ENCODE measurements around the gene FAM53B.

FAM53B gene

DNA sequence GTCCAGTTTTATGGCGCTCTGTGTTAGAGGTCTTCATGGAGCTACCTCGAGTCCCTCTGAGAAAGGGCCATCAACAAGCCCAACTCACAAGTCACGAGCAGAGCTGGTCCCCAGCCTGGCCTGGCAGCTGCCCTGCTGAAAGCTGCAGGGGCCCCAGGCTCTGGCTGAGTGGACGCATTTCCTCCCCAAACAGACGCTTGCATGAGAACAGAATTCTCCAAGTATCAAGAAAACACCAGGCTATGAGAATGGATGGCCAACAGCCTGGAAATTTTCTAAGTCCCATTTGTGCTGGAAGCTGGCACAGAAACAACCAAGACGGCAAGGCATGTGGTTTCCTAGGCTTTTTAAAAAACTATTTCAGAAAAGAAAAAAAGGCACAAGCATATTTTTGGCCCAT is 114.8 kb downstream of the FAM53B start:
- peak; percentile 90 for DNase-seq (ENCODE audit: low spot score)

DNA sequence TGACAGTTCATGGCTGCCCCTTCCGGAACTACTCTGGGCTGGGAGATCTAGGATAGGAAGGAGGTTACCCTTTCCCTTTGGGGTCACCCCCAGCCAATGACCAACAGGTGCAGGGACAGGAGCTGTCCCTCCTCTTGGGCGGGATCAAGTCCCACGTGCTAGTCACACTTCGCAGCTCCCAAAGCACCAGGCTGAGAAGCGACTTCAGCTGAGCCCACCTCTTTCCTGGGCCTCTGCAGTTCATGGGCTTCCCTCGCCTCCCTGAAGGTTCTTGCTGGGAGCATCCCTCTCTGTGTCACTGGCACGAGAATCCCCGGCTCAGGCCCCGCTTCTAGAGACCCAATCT is 115.5 kb downstream of the FAM53B start:
- no peak for DNase-seq (ENCODE audit: low spot score)

DNA sequence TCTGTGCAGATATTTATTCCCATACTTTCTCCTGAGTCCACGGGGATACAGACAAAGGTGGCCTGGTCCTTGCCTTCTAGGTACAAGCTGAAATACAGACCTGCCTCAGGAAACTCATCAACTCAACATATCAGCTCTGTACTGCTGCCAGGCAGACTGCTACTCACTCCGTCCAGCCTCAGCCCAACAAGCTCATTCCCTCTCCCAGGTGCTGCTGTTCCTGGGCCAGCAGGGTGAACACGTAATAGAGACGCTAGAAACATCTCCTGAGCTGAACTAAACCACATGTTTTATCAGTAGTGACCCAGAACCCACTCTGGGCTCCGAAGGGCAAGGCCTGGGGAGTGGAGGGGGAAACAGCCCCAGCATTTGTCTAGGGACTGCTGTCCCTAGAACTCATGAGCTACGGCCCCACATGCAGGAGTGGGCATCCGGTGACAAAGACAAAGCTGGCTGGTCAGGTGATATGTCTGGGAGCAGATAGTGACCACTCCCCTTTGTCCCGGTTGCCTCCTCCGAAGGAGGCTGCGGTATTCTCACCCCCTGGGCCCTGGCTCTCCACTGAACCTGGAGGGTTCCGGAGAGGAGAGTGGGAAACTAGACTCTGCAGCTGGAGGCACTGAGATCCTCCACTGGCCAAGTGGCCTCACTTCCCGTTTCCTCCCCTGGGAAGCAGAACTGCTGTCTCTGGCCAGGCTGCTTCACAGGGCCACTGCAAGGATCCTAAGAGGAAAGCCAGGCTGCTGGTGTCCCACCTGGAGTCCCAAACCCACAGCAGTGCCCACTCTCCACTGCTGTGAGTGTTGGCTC is 116.1 kb downstream of the FAM53B start:
- DNase-seq (ENCODE audit: low spot score), result no peak

DNA sequence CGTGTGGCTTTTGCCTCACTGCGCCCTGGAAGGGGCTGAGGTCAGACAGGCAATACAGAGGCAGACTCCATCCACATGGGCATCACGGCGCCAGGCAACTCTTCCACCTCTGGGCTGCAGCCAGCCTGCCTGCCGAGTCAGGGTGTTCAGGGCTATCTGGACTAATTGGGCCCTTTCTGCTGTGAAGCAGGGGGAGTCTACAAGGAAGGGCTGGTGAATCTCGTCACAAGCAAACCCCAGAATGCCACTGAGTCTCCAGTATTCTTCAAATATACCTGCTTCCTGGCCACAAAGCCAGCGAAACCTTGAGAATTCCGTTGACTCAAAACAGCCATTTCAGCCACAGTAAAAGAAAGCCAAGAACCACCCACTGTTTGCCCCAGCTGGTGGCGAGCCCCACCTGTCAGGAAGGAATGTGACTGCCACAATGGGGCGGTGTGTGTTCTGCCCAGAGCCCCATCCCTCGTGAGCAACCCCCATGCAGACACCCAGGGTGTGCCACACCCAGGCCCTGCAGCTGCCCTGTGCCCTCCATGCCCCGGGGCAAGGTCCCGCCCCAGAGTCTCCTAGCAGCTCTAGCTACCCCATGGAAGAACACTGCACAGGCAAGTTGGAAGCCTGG is 117.3 kb downstream of the FAM53B start:
- no peak for DNase-seq (ENCODE audit: low spot score)

DNA sequence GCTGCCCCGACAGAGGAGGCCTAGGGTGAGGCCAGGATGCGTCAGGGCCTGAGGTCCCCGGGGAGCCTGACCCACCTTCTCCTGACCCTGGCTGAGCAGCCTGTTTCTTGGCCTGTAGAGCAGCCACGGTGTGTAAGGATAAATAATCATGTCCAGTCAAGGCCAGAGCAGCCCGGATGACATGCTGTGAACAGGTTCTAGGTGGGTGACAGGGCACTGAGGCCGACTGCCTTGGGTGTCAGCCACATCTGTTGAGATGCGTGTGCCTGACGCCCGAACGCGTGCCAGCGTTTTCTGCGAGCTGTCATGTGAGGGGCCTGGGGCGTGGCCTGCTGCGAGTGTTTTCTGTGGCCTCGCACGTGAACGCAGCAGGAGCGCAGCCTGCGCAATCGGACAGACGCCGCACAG is 118.3 kb downstream of the FAM53B start:
- no peak for DNase-seq (ENCODE audit: low spot score)

DNA sequence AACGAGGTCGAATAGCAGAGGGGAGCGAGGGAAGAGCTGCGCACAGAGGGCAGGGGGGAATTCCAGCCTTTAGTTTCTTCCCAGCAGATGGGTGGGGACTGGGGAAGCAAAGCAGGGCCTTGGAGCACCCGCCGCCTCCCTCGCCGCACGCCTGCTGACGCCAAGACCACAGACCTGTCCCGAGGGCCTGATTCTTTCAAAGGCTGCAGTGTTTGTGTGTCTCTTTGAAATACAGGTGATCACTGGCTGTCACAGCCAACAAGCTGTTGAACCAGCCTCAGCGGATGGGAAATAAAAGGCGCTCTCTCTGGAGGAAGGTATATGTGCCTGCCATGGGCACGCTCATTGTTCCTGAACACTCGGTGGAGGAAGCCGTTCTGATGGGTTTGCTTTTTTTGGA is 119.3 kb downstream of the FAM53B start:
- DNase-seq (ENCODE audit: low spot score), result no peak

DNA sequence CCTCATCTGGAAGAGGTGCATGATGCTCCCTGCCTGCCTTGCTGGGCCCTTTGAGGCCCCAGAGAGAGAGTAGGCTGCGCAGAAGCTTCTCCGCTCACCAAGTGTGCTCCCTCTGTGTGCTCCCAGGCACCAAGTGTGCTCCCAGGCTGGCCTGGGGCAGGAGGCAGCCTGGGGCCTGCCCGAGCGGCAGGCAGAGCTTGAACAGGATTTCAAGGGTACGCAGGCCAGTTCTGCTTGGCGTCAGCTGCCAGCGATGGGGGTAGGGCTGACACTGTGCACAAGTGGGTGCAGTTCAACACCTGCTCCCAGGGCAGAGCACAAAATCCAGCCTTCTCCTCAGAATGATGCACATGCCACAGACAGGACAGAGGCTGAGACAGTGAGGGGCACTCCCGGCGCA is 119.7 kb downstream of the FAM53B start:
- DNase-seq (ENCODE audit: low spot score), result no peak

DNA sequence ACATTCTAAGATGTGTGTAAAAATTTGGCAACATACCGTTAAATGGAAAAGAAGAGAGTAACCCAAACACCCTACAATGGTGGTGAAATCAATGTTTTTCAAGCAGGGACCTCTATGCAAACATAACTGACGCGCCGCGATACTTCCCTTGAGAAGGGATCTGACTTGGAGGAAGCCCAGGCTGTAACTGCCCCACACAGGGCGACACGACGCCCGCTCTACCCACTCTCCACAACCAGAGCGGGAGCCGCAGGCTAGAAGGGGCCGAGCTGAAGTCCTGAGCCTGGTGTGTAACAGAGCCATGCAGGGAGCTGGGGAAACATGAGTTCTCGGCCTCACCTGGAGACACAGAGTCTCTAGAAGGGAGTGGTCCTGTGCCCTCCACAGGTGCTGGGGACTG is 120.2 kb downstream of the FAM53B start:
- no peak for DNase-seq (ENCODE audit: low spot score)

DNA sequence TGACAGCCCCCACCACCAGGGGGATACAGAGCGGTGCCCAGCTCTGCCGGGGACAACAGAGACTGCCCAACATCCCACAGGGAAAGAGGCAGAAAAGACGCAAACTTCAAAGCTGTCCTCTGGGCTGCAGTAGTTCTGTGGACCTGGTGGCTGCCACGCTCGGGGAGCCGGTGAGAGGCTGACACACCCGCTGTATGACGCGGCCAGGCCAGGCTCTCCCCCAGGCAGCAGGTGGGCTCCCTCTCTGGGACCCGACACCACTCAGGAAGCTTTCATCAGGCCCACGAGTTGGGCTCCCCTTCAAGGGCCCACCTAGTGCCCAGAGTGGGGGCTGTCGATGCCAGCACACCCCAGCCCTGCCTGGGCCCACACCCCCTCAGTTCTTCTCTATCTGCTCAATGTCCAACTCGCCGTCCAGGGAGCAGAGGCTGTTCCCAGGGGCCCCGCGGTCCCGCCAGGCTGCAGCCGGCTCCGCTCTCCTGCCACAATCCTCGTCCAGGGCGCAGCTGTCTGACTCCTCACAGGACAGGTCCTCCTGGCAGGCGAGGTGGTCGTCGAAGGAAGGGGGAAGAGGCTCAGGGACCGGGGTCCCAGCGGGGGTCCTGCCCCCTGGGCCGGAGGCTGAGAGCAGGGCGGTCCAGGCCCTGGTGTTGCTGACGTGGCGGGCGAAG is 121.2 kb downstream of the FAM53B start:
- no peak for DNase-seq (ENCODE audit: low spot score)

DNA sequence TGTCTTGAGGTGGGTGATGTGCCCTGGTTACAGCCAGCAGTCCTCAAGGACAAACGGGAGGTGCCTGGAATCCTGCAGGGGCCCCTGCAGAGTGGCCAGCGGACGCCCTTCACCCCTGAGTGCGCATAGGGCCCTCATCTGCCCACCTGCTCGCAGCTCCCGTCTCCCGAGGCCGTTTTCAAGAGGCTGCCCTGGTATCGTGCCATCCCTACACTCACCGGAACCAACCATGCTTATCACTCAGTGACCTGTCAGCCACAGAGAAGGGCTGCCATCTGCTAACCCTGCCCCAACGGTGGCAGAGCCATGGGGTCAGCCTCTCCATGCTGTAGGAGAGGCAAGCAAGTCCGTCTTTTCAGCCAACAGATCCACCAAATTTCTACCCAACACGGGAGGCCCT is 122.0 kb downstream of the FAM53B start:
- DNase-seq (ENCODE audit: low spot score), result no peak

DNA sequence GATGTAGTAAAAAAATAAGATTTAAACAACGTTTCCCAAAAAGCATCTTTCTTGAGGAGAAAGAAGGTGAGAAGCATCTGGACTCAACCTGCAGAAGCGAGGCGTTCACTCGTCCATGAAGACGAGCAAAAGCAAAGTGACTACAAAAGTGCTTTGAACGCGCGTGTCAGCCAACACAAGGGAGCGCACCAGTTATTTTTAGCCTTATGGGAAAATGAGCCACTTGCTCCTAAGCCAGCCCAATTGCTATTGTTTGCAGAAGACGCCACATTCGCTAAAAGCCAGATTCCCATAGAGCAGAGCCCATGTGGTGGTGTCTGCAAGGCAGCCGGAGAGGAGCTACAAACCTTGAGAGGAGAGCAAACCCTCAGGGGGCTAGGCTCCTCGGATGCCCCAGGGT is 122.5 kb downstream of the FAM53B start:
- peak; percentile 88 for DNase-seq (ENCODE audit: low spot score)

DNA sequence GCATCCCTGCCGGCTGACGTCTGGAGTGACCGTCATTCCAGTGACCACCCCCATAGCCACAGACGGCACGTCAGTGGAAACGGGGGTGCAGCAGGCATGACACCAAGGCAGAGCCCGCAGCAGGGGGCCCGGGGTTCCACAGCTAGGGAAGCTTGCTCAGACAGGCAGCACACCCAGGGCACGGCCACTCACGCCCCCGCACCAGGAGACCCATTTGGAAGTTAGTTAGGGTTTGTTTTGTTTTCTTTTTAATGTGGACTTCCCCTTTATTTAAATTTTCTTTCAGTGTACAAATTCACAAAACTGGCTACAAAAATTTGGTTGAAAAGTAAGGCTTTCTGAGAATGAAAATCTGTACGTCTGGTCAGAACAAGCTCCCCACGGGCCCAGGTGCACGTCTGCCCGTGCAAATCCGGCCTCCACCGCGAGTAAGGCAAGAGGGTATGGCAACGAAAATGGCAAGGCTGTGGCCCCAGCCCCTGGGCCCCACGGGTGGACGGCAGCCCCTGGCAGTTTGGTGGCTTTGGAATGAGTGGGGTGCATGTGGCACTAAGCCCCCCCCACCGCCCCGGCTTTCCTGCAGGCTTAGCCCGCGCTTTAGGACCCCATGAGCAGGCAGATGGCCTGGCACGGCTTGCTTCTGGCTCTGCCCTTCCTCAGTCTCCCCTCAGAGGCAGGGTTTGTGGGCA is 124.2 kb downstream of the FAM53B start:
- DNase-seq (ENCODE audit: low spot score), result no peak

DNA sequence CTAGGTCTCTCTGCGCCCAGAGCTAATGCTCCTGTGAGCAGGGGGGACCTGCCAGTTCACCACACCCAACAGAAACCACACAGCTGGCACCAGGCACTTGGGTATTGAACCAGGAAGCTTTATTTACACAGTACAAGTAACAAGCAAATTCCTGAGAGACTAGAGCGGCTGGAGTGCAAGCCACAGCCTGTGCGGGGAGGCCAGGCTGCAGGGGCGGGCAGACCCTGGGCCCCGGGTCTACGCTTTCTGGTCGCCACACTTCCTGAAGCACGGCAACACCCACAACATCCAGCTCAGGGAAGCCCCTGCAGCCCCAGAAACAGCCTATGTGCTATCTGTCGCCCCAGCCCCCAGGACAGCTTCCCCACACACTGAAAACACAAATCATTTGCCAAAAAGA is 125.0 kb downstream of the FAM53B start:
- DNase-seq (ENCODE audit: low spot score), result no peak

DNA sequence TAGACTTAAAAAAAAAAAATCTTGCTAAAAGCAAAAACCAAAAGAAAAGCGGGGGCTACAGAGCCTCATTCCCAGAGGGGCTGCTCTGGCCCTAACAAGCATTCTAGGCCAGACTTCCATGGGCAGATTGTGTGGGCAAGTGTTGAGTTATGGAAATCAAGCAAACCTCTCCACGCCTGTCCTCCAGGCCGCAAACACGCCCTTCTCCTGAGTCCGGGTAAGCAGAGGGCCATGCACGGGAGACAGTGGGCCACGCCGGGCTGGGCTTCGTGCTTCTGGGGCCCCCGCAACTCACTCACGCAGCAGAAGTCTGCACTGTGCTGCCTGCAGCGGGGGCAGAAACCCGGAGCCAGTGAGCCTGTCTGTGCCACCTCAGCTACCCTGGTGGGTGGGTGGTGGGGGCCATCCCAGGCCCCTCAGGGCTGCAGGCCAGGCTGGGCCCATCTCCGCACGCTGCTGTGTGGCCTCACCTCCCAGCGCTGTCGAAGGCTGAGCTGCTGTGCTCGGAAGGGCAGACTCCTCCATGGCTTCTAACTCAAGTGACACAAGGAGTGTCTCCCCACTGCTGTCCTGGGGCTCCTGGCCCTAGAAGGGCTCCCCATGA is 125.6 kb downstream of the FAM53B start:
- DNase-seq (ENCODE audit: low spot score), result no peak

DNA sequence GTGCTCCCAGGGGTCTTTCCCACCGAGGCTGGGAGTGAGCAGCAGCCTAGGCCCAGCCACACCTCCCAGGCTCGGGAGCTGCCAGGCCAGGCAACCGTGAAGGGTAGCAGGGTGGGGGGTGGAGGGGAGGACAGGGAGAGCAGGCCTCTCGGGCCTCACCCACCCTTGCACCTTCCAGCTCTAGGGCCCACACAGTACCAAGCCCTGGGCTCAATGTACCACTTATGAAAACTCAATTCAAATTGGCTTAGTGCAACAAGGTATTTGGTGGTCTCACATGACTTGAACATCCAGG is 127.4 kb downstream of the FAM53B start:
- no peak for DNase-seq (ENCODE audit: low spot score)

DNA sequence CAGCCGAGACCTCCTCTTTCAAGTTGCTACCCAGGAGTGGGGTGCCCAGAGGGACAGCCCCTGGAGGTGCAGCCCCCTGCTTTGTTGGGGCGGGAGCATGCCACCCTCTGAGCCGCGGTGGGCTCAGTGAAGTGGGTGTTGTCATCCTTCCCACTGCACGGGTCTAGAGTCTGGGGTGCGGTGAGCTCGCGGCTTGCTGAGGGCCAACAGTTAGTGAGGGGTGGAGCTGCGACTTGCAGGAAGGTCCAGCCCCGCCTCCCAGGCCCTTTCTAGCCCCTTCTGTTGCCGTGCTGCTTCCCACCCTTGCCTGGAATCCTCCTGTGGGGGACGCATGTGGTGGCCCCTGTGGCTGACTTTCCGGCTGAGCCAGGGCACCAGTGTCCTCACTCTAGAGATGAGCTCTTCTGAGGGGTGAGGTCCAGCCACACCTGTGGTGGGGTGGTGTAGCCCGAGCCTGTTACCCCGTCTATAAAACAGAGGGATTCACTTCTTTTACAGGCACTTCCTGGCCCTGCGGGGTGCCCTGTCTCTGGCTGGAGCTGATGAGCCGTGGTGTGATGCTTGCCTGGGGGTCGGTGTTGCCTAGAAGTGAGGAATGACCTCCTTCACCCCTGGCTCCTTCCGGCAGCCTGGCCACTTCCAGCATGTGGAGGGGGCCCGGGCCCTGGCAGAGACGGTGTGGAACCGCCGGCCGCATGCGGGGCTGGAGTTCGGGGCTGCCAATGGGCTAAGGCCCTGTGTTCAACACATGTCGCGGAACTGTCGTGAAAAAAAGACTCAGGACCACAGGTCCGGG is 127.9 kb downstream of the FAM53B start:
- no peak for DNase-seq (ENCODE audit: low spot score)

DNA sequence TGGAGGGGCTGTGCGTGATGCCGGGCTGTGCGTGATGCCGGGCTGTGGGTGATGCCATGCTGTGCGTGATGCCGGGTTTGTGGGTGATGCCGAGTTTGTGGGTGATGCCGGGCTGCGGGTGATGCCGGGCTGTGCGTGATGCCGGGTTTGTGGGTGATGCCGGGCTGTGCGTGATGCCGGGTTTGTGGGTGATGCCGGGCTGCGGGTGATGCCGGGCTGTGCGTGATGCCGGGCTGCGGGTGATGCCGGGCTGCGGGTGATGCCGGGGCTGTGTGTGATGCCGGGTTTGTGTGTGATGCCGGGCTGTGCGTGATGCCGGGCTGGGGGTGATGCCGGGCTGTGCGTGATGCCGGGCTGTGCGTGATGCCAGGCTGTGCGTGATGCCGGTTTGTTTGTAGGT is 128.9 kb downstream of the FAM53B start:
- no peak for DNase-seq (ENCODE audit: low spot score)

DNA sequence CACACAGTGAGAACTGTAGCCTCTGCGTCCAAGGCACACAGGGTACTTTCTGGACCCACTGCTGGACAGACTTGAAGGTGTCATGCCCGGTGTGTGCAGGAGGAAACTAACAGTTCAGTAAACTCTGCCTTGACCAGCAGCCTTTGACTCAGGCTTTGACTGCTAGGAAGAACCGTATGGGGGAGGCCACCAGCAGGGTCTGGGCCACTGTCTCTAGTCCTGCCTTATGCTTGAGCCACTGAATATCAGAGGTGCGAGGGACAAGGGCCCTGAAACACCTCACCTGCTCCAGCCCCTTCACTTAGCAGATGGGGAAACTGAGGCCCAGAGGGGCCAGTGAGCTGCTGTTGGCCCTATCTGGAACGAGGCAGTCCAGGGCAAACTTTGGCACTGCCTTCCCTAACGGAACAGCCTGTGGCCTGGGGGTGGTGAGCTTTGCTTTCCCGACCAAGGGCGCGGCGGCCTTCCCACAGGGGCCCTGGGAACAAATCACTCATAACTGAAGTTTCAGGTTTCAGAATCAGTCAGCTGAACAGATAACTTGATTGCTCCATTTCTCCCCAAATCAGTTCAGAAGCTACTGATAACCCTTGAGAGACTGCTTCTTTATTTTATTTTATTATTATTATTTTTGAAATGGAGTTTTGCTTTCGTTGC is 130.0 kb downstream of the FAM53B start:
- DNase-seq (ENCODE audit: low spot score), result no peak

DNA sequence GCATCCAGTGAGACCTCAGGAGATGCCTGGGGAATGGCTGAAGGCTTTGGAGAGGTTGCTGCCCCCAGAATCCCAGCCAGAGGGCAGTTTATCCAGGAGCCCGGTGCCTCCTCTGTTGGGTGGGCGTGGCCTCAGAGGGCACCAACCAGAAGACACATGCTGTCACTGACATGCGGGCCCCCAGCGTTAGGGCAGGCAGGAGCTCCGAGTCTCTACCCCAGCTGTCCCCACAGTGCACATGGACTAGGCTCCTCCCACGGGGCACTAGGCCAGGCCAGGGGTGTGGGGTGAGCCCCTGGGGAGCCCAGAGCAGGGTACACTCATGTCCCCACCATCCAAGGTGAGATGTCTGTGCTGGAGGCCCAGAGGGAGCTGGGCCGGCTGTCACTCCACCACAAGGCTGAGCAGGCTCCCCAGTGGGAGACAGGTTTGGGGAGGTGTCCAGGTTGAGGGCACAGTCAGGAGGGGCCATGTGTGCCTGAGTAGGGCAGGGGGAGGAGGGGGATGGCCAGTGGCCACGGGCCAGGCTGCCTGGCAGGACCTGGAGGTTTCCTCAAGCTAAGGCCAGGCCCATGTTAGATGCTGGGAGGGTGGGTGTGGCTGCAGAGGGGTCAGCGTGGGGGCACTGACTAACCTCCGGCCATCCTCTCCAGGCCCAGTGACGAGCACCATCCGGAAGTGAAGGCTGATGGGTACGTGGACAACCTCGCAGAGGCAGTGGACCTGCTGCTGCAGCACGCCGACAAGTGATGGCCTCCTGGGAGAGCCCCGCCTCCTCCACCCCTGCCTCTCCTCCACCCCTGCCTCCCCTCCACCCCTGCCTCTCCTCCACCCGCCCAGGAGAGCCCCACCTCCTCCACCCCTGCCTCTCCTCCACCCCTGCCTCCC is 131.3 kb downstream of the FAM53B start:
- no peak for DNase-seq (ENCODE audit: low spot score)

DNA sequence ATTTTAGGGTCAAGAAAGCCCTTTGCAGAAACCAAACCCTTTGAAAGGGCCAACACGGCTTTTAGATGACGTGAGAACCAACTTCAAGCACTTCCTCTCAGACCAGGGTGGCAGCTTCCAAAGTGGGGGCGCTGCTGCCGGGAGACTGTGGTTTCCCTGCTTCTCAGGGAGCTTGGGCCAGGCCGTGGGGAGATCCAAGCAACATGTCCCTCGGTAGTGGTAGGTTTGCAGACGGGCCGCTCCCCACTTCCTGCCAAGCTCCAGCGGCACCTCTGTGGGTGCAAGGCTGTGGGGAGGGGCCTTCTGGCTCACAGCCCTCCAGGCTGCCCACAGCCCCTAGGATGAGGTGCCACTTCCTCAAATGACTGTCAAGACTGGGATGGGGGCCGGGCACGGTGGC is 132.4 kb downstream of the FAM53B start:
- no peak for DNase-seq (ENCODE audit: low spot score)
